Measurements from ENCODE around the gene C15orf39. TPM values are rescaled to one million over a fixed set of nuclear protein-coding genes. Genes with fewer than 3 reads are reported as not detected.
"Not testable (repeated sequence)": the region's sequence is repeated elsewhere in the genome, so short reads cannot be mapped to it uniquely, and the experiment has no call there.

The C15orf39 gene
- total and polyA plus RNA-seq, 3 donors from 2014 or later: 167 to 321 (median 168) TPM

DNA sequence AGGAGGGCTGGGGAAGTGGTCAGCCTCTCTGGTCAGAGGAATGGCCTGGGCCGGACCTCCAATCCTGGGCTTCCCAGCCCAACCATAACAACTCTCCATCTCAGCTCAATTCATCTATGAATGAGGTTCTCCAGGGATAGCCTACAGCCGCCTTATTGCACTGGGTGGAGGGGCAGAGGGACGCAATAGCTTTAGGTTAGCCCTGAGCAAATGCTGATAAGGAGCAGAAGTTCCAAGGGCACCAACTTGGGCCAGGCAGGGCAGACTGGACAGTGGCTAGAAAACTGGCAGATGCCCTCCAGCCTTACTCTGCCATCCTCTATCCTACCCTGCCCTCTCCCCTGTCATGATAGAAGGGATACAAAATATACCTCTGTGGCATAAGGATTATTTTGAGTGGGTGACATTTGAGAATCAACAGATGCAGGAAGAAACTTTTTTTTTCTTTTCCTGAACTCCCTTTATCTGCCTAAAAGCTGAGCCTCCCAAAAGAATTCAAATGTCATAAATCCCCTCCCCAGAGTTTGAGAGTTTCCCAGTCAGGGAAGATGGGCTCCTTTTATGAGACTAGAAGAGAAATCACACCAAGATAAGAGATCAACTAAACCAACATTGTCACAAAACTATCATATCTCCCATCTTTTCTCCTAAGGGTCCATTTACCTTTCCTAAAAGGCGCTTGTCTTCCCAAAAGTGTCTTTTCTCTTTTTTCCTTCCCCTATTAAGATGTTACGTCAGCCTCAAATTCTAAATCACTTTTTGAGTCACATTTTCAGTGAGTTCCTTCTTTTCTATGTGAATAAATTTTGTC is 40.4 kb upstream of the C15orf39 start:
- WGBS, 2 donors: 81 to 83% methylated on average over 4 to 5 of the region's 5 CpGs
- no peak overlapping the region for H3K4me3 ChIP-seq

DNA sequence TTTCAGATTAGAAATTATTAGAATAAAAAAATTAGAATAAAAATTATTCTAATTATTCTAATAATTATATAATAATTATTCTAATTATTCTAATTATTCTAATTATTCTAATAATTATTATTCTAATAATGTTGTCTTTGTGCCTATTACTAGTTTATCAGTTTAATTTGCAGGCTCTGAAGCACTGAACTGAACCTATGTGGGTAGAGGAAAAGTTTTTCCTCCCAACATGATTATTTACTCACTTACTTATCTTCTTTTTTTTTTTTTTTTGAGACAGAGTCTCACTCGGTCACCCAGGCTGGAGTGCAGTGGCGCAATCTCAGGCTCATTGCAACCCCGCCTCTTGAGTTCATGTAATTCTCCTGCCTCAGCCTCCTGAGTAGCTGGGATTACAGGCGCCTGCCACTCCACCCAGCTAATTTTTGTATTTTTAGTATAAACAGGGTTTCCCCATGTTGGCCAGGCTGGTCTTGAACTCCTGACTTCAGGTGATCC is 39.7 kb upstream of the C15orf39 start:
- no peaks in the 10 kb centered on the region for H3K9me3 ChIP-seq
- H3K27ac ChIP-seq: no peak overlapping the region
- H3K36me3 ChIP-seq (ENCODE audit: low read depth, missing control alignments): no peaks in the 10 kb centered on the region
- TF ChIP-seq POLR2A (IDR thresholded peaks at IDR 0.05): no peak
- TF ChIP-seq, protein P1, sequence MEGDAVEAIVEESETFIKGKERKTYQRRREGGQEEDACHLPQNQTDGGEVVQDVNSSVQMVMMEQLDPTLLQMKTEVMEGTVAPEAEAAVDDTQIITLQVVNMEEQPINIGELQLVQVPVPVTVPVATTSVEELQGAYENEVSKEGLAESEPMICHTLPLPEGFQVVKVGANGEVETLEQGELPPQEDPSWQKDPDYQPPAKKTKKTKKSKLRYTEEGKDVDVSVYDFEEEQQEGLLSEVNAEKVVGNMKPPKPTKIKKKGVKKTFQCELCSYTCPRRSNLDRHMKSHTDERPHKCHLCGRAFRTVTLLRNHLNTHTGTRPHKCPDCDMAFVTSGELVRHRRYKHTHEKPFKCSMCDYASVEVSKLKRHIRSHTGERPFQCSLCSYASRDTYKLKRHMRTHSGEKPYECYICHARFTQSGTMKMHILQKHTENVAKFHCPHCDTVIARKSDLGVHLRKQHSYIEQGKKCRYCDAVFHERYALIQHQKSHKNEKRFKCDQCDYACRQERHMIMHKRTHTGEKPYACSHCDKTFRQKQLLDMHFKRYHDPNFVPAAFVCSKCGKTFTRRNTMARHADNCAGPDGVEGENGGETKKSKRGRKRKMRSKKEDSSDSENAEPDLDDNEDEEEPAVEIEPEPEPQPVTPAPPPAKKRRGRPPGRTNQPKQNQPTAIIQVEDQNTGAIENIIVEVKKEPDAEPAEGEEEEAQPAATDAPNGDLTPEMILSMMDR (IDR thresholded peaks at IDR 0.05): no peak
- no peaks in the 10 kb centered on the region for H3K27me3 ChIP-seq
- no peak overlapping the region for H3K4me3 ChIP-seq
- no peaks in the 10 kb centered on the region for H3K4me1 ChIP-seq
- intact Hi-C loops (cut with DNase I; ENCODE audit: low total_unique reads): no loop called here
- WGBS, 2 donors: 75 to 87% methylated on average over 4 of the region's 4 CpGs
- no peak for DNase-seq

More for the DNA sequence above, 40.4 kb upstream of the C15orf39 start:
- no peak for TF ChIP-seq POLR2A (IDR thresholded peaks at IDR 0.05)
- TF ChIP-seq, protein P1 (IDR thresholded peaks at IDR 0.05): no peak
- DNase-seq: no peak
- H3K36me3 ChIP-seq (ENCODE audit: low read depth, missing control alignments): no peaks in the 10 kb centered on the region
- no peaks in the 10 kb centered on the region for H3K9me3 ChIP-seq
- no peak overlapping the region for H3K27ac ChIP-seq
- no peaks in the 10 kb centered on the region for H3K4me1 ChIP-seq
- H3K27me3 ChIP-seq: no peaks in the 10 kb centered on the region
- intact Hi-C loops (cut with DNase I; ENCODE audit: low total_unique reads): no loop called here

- Histone ChIP-seq H3K27me3 (no peaks in the 10 kb centered on the region), H3K4me1 (no peaks in the 10 kb centered on the region), H3K9me3 (no peaks in the 10 kb centered on the region), H3K36me3 (ENCODE audit: low read depth, missing control alignments) (no peaks in the 10 kb centered on the region), H3K27ac (no peak overlapping the region), H3K4me3 (no peak overlapping the region)
- intact Hi-C loops (cut with DNase I; ENCODE audit: low total_unique reads): no loop called here
- no peak for DNase-seq
- 82 to 87% methylated on average over 3 of the region's 3 CpGs for WGBS, 2 donors
- no peak for TF ChIP-seq POLR2A (IDR thresholded peaks at IDR 0.05)
- TF ChIP-seq, protein P1 (IDR thresholded peaks at IDR 0.05): no peak
These were observed 38.5 kb upstream of the C15orf39 start for GRCh38 chr15:75163150-75163564.

DNA sequence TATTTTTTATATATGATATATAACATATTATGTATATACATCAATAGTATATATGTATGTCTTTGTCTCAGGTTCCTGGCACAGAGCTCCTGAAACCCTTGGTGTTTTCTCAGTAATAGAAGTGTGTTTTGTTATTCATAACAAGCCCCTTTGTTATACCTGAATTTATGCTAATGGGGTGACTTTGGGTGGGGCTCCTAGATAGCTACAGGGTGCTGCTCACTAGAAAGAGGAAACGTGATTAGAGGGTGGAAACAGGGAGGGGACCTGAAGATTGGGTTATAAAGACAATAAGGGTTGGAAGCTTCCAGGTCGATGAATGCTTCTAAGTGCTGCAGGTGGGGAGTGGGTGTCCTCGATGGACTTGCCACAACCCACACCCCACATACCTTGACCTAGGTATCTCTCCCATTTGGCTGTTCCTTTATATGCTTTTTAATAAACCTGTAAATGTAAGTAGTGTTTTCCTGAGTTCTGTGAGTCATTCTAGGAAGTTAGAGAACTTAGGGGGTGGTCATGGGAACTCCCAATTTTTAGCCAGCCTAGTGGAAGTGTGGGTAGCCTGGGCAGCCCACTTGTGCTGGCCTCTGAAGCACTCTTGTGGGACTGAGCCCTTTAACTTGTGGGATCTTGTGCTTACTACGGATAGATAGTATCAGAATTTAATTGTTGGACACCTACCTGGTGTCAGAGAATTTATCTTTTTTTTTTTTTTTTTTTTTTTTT is 36.9 kb upstream of the C15orf39 start:
- Histone ChIP-seq H3K4me1 (no peaks in the 10 kb centered on the region), H3K27ac (no peak overlapping the region), H3K9me3 (no peaks in the 10 kb centered on the region), H3K27me3 (no peaks in the 10 kb centered on the region), H3K36me3 (ENCODE audit: low read depth, missing control alignments) (no peaks in the 10 kb centered on the region), H3K4me3 (no peak overlapping the region)
- TF ChIP-seq, protein P1 (IDR thresholded peaks at IDR 0.05): no peak
- no peak for TF ChIP-seq POLR2A (IDR thresholded peaks at IDR 0.05)
- DNase-seq: no peak
- intact Hi-C loops (cut with DNase I; ENCODE audit: low total_unique reads): no loop called here
- WGBS, 2 donors: 78 to 90% methylated on average over 4 of the region's 4 CpGs

GRCh38 chr15:75166489-75167063 is 35.1 kb upstream of the C15orf39 start:
- H3K27ac ChIP-seq; H3K36me3 ChIP-seq (ENCODE audit: low read depth, missing control alignments); DNase-seq; H3K4me3 ChIP-seq; H3K9me3 ChIP-seq; H3K27me3 ChIP-seq; intact Hi-C loops (cut with DNase I; ENCODE audit: low total_unique reads); H3K4me1 ChIP-seq: not testable (repeated sequence)
- 80 to 81% methylated on average over 8 of the region's 8 CpGs for WGBS, 2 donors
